Gastrocnemius medialis (tissue), 4 donors: ENCODE data around the gene IRAG1. TPM values are rescaled to one million over a fixed set of nuclear protein-coding genes. Genes with fewer than 3 reads are reported as not detected.

Experiments
- ATAC-seq, 2 donors: fragments of 150-250 bp; one replicate each; pipeline ENCODE4 v1.9.1; 2016
- DNase-seq, 2 donors: peaks; one replicate each; pipeline ENCODE4 v3.0.0-alpha.2; 2019
- H3K27ac ChIP-seq, 4 donors: fragments of 200-600 bp; sonication (generic); 1 replicate in 1 of 4; 2 replicates in 3 of 4; pipeline ENCODE4 v1.5.1; 2016 to 2018; ENCODE audit warnings: mild to moderate bottlenecking in 2 of 4, moderate library complexity in 1 of 4
- H3K27me3 ChIP-seq, 3 donors: fragments of 200-600 bp; sonication (generic) in 2 of 3; 1 replicate in 1 of 3; 2 replicates in 2 of 3; pipeline versions ENCODE4 v1.5.1 to v1.6.0; 2016 to 2019; ENCODE audit warnings: mild to moderate bottlenecking in 1 of 3, moderate library complexity in 1 of 3
- H3K36me3 ChIP-seq, 2 donors: fragments of 200-600 bp; sonication (generic) in 1 of 2; one replicate each; pipeline ENCODE4 v1.5.1; 2017 to 2018
- H3K4me1 ChIP-seq, 2 donors: fragments of 200-600 bp; sonication (generic) in 1 of 2; one replicate each; pipeline ENCODE4 v1.5.1; 2016 to 2017; ENCODE audit warnings: mild to moderate bottlenecking in 2 of 2
- H3K4me3 ChIP-seq, 4 donors: fragments of 200-600 bp; sonication (generic) in 3 of 4; 1 replicate in 1 of 4; 2 replicates in 3 of 4; pipeline ENCODE4 v1.5.1; 2016 to 2019; ENCODE audit warnings: mild to moderate bottlenecking in 2 of 4
- H3K9me3 ChIP-seq, 3 donors: fragments of 200-600 bp; sonication (generic) in 2 of 3; 1 replicate in 1 of 3; 2 replicates in 2 of 3; pipeline ENCODE4 v1.5.1; 2016 to 2019
- POLR2A ChIP-seq, 2 donors: fragments of 450-650 bp; IDR thresholded peaks; one replicate each; pipeline ENCODE4 v1.6.1; 2017; ENCODE audit warnings: antibody characterized with exemption in 2 of 2, mild to moderate bottlenecking in 2 of 2, moderate library complexity in 2 of 2
- in situ Hi-C, 4 donors: fragments of 200-750 bp; cut with MboI; loops; one replicate each; pipeline versions ENCODE4 v1.15.0 to v1.8.0; 2017; ENCODE audit warnings: low sequenced_read_pairs in 4 of 4
- intact Hi-C: fragments of 100-400 bp; cut with DNase I; formaldehyde crosslinking; loops from one replicate; pipeline ENCODE4 v1.15.1; 2023; ENCODE audit warnings: low total_unique reads
- total RNA-seq, 4 donors: library from RNA; depleted of rRNA; stranded (reverse); fragments of >200 nt; gene quantifications; one replicate each; pipeline versions ENCODE4 v1.1.0 to v1.2.3, GENCODE V29; 2016
- TF ChIP-seq, protein P1 (sequence below), 5 experiments: fragments of 450-650 bp in 3 of 5; fragments of 200-600 bp in 2 of 5; sonication (generic) in 2 of 5; IDR thresholded peaks in 4 of 5; conservative IDR thresholded peaks in 1 of 5; 1 replicate in 4 of 5; 2 replicates in 1 of 5; pipeline ENCODE4 v1.5.1; 2016 to 2019; ENCODE audit warnings: antibody characterized with exemption in 5 of 5, mild to moderate bottlenecking in 3 of 5, moderate library complexity in 3 of 5

The IRAG1 gene
- total RNA-seq, 4 donors from 2014 or later = 1.6 to 7.6 (median 3.6) TPM

DNA sequence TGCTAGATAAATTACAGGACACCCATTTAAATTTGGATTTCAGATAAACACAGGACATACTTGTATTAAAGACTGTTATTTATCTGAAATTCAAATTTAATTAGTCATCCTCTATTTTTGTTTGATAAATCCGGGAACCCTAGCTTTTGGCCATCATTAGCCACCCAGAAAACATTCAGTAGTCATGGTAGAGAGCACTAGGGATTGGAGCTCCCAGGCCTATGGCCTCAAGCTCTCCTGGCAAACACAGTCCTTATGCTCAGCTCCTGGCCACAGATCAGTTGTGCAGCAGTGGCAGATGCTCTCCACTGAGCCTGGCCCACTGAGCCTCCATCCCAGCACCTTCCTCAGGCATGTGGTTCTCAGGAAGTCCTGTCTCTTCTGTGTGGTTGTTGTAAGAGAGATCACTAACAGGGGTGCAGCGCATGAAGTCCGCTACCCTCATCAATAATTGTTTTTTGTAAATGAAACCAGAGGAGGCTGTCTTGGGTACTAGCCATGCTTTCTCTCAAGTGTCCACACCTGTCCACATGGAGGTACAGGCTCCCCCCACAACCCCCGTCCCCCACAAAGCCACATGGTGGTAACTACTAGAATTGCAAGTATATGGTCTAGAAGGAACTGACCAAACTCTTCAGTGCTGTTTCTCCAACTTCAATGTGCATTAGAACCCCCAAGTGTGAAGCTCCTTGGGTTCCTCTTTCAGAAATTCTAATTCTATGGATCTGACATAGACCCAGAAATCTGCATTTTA, 1.1 kb upstream of the IRAG1 start:
- Histone ChIP-seq H3K4me3 (no peak overlapping the region), H3K4me1 (peaks cover 0 to 17% of the 10 kb centered on the region in 2 donors), H3K27ac (peak overlapping the region in 3 of 4 donors; percentile 61 to 76 (median 72)), H3K36me3 (no peaks in the 10 kb centered on the region), H3K9me3 (no peaks in the 10 kb centered on the region), H3K27me3 (no peaks in the 10 kb centered on the region)
- in situ Hi-C loops = no loop called here
- TF ChIP-seq, protein P1, sequence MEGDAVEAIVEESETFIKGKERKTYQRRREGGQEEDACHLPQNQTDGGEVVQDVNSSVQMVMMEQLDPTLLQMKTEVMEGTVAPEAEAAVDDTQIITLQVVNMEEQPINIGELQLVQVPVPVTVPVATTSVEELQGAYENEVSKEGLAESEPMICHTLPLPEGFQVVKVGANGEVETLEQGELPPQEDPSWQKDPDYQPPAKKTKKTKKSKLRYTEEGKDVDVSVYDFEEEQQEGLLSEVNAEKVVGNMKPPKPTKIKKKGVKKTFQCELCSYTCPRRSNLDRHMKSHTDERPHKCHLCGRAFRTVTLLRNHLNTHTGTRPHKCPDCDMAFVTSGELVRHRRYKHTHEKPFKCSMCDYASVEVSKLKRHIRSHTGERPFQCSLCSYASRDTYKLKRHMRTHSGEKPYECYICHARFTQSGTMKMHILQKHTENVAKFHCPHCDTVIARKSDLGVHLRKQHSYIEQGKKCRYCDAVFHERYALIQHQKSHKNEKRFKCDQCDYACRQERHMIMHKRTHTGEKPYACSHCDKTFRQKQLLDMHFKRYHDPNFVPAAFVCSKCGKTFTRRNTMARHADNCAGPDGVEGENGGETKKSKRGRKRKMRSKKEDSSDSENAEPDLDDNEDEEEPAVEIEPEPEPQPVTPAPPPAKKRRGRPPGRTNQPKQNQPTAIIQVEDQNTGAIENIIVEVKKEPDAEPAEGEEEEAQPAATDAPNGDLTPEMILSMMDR (IDR thresholded peaks at IDR 0.05 in 4 of 5, conservative IDR thresholded peaks at IDR 0.05 in 1 of 5) = no peak
- TF ChIP-seq POLR2A (IDR thresholded peaks at IDR 0.05) = no peak
- ATAC-seq = no peak
- no peak for DNase-seq
- intact Hi-C loops = no loop called here

DNA sequence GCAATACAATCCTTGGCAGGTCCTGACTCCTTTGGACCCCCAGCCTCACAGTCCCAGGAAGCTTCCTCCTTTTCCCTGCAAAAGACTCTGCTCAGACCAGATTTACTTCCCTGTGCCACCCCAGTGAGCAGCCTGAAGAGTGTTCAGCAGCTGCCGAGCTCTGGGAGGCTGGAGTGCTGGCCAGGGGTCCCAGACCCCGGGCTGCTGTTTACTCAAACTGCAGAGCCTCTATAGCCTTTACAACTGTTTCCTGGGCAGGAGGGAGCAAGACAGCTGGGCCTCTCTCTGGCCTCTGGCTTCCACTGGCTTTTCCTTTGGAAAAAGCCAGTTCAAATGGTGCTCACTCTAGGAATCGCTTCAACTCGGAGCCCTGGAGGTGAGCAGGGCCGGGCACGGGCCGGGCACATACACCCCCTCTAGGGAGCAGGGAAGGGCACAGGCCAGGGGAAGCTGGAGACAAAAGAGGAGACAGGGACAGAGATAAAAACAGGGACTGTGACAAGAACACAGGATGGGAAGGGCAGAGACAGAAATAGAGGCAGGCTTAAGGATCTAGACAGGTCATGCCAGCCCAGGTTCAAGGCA, 932 bp downstream of the IRAG1 start:
- no peak for DNase-seq
- H3K27me3 ChIP-seq = no peaks in the 10 kb centered on the region
- no peaks in the 10 kb centered on the region for H3K9me3 ChIP-seq
- in situ Hi-C loops (no loop called here), intact Hi-C loops (no loop called here)
- H3K4me1 ChIP-seq = peaks cover 0 to 17% of the 10 kb centered on the region in 2 donors
- no peaks in the 10 kb centered on the region for H3K36me3 ChIP-seq
- TF ChIP-seq POLR2A (IDR thresholded peaks at IDR 0.05) = no peak
- TF ChIP-seq, protein P1 (IDR thresholded peaks at IDR 0.05 in 4 of 5, conservative IDR thresholded peaks at IDR 0.05 in 1 of 5) = no peak
- ATAC-seq = no peak
- H3K27ac ChIP-seq = peak overlapping the region; percentile 27 to 76 (median 66)
- peak overlapping the region; percentile 19 to 45 (median 38) for H3K4me3 ChIP-seq

DNA sequence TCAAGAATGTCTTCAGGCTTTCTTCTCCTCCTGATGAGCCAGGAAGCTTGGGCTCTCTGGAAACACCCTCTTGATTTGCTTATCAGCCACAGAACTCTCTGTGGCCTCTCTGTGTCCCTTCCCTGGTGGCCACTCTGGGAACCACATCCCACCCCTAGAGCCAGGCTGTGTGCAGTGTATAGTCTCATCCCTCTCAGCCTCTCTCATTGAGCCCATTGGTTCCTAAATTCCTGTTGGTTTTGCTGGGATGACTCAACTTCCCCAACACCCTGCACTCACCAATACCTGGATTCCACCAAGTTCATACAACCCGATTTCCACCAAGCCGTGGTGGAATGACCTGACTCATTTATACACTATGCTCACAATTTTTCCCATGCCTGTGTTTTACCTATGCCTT, 5.2 kb downstream of the IRAG1 start:
- TF ChIP-seq POLR2A (IDR thresholded peaks at IDR 0.05) = no peak
- TF ChIP-seq, protein P1 (IDR thresholded peaks at IDR 0.05 in 4 of 5, conservative IDR thresholded peaks at IDR 0.05 in 1 of 5) = peak in 1 of 5 experiments; percentile 14
- intact Hi-C loops = no loop called here
- H3K27ac ChIP-seq = no peak overlapping the region
- no peak for ATAC-seq
- no peaks in the 10 kb centered on the region for H3K36me3 ChIP-seq
- H3K4me3 ChIP-seq = no peak overlapping the region
- H3K4me1 ChIP-seq = peaks cover 0 to 6% of the 10 kb centered on the region in 2 donors
- H3K9me3 ChIP-seq = no peaks in the 10 kb centered on the region
- in situ Hi-C loops = no loop called here
- no peaks in the 10 kb centered on the region for H3K27me3 ChIP-seq
- no peak for DNase-seq

DNA sequence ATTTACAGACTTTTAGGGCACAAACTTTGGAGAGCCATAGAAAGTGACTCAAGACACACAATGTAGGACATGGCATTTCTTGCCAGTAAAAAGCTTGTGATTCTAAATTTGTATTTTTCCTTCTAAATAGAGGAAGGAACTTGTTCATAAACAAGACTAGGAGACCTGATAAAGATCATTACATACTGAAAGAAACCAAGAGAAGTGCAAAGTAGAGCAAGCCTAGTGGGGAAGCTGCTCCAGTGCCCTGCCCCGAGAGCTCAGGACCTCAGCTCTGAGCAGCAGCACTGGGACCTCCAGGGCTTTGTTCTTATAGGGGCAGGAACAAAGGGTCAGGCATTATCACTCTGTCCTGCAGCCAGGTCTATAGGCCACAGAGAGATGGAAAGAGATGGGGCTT, 7.2 kb downstream of the IRAG1 start:
- intact Hi-C loops (no loop called here), in situ Hi-C loops (no loop called here)

More for the DNA sequence above, 7.2 kb downstream of the IRAG1 start:
- Histone ChIP-seq H3K4me1 (no peaks in the 10 kb centered on the region), H3K27me3 (no peaks in the 10 kb centered on the region), H3K9me3 (no peaks in the 10 kb centered on the region), H3K27ac (no peak overlapping the region), H3K36me3 (no peaks in the 10 kb centered on the region), H3K4me3 (no peak overlapping the region)
- TF ChIP-seq, protein P1 (IDR thresholded peaks at IDR 0.05 in 4 of 5, conservative IDR thresholded peaks at IDR 0.05 in 1 of 5) = no peak
- no peak for TF ChIP-seq POLR2A (IDR thresholded peaks at IDR 0.05)
- DNase-seq (no peak), ATAC-seq (no peak)
